Measurements from ENCODE around the gene HSPA9.

Gene HSPA9

DNA sequence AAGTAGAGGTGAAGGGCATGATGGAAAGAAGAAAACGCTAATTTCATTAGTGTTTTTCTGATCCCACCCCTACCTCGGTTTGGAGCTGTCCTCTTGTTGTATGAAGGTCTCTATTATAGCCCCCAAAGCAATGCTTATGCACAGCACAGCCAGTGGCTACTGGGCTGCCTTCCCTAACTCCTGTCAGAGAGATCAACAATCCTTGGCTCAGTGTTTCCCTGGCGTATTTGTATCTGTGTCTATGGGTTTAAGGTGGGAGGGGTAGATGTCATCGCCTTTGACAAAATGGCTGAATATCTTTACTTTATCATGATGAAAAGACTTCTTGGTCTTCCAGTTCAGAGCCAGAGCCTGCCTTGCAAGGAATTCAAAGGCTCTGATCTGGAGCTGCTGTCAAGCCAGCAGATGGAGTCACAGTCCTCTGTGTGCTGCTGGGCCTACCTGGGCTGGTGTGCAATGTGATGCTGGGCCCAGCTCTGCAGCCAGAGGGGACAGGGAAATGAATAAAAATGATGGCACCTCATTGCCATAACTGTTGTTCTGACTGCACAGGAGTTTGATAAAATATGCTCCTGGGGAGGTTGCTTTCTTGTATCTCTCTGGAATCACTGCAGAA is 20.1 kb upstream of the HSPA9 start:
- TF ChIP-seq, protein P1, sequence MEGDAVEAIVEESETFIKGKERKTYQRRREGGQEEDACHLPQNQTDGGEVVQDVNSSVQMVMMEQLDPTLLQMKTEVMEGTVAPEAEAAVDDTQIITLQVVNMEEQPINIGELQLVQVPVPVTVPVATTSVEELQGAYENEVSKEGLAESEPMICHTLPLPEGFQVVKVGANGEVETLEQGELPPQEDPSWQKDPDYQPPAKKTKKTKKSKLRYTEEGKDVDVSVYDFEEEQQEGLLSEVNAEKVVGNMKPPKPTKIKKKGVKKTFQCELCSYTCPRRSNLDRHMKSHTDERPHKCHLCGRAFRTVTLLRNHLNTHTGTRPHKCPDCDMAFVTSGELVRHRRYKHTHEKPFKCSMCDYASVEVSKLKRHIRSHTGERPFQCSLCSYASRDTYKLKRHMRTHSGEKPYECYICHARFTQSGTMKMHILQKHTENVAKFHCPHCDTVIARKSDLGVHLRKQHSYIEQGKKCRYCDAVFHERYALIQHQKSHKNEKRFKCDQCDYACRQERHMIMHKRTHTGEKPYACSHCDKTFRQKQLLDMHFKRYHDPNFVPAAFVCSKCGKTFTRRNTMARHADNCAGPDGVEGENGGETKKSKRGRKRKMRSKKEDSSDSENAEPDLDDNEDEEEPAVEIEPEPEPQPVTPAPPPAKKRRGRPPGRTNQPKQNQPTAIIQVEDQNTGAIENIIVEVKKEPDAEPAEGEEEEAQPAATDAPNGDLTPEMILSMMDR (IDR thresholded peaks at IDR 0.05; ENCODE audit: low read depth, low read length): peak; percentile 26
- in situ Hi-C loops (cut with HindIII; ENCODE audit: low sequenced_read_pairs): no loop called here
- no peak overlapping the region for H3K4me3 ChIP-seq (ENCODE audit: low read depth, low read length)
- no peak for DNase-seq (ENCODE audit: low read depth, low spot score)

DNA sequence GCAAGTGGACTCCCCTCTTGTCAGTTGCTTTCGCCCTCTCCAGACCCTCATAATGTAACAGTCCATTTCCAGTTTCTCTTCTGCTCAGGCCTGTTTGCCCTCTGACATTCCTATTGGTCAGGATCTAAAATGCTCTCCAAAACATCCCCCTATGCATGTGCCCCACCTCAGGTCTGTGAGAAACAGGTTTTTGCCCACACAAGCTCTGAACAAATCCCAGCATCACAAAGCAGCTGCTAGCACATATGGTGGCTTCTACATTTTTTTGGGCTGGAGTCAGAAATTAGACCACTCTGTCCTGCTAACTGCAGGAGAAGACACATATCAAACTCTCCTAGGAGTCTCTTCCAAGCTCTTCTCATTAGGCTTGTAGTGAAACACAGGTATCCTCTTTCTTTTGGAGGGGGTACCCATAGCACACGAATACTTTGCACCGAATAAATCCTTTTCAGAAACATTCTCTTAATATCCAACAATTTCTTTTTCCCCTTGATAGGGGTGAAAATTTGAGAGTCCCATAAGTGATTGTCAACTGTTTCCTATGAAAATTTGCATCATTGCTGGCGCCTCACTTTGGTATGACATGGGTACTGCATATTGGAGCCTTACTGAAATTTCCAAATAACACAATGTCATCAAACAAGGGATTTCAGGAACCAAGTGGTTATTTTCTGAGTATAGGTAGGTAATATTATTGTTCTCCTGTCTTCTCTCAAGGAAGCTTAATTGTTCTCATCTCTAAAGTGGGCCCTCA is 19.3 kb upstream of the HSPA9 start:
- in situ Hi-C loops (cut with HindIII; ENCODE audit: low sequenced_read_pairs): no loop called here
- no peak for DNase-seq (ENCODE audit: low read depth, low spot score)
- H3K4me3 ChIP-seq (ENCODE audit: low read depth, low read length): no peak overlapping the region
- TF ChIP-seq, protein P1 (IDR thresholded peaks at IDR 0.05; ENCODE audit: low read depth, low read length): peak; percentile 44

DNA sequence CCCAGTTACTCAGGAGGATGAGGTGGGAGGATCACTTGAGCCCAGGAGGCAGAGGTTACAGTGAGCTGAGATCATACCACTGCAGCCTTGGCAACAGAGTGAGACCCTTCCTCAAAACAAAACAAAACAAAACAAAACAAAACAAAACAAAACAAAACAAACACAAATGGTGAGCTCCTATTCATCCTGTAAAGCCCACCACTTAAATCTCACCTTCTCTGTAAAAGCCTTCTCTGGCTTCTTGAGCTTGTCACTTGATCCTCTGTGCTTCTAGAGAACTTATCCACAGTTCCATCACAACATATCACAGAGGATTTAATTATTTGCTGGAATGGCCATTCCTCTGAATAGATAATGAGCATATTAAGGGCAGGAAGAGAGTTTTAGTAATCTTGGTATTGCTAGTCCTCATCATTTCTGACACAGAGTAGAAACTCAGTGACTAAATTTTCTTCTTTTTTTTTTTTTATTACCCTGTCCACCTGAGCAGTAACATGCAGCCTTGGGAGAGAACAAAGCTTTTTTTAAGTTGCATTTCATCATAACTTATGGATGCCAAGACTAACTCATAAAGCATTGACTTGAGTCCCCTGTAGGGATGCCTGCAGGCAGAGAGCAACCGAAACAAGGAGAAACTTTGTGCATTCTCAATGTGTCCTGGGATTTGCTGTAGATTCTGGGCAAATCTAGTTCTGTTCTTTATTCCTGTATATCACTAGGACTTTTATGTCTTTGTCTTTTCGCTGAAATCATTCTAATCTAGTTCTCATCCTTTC is 13.0 kb upstream of the HSPA9 start:
- no peak for DNase-seq (ENCODE audit: low read depth, low spot score)
- TF ChIP-seq, protein P1 (IDR thresholded peaks at IDR 0.05; ENCODE audit: low read depth, low read length): no peak
- no peak overlapping the region for H3K4me3 ChIP-seq (ENCODE audit: low read depth, low read length)
- in situ Hi-C loops (cut with HindIII; ENCODE audit: low sequenced_read_pairs): no loop called here

DNA sequence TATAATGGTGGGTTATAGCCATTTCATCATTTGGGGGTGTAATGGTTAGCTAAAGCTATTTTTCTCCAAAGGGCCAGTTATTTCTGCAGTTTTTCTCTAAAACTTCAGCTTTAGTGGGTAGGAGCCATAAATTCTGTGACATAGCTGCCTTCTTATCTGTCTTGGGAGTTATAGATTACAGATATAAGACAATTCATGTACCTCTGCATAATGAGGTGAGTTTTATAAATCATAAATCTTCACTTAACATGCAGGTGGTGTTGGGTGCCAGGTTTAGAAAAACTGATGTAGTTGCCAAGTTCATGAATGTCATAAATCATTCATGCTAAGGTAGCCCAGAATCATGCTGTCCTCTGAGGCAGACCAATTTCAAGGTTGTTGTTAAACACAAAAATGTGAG is 10.0 kb upstream of the HSPA9 start:
- TF ChIP-seq, protein P1 (IDR thresholded peaks at IDR 0.05; ENCODE audit: low read depth, low read length): no peak
- in situ Hi-C loops (cut with HindIII; ENCODE audit: low sequenced_read_pairs): no loop called here
- H3K4me3 ChIP-seq (ENCODE audit: low read depth, low read length): no peak overlapping the region
- DNase-seq (ENCODE audit: low read depth, low spot score): no peak

DNA sequence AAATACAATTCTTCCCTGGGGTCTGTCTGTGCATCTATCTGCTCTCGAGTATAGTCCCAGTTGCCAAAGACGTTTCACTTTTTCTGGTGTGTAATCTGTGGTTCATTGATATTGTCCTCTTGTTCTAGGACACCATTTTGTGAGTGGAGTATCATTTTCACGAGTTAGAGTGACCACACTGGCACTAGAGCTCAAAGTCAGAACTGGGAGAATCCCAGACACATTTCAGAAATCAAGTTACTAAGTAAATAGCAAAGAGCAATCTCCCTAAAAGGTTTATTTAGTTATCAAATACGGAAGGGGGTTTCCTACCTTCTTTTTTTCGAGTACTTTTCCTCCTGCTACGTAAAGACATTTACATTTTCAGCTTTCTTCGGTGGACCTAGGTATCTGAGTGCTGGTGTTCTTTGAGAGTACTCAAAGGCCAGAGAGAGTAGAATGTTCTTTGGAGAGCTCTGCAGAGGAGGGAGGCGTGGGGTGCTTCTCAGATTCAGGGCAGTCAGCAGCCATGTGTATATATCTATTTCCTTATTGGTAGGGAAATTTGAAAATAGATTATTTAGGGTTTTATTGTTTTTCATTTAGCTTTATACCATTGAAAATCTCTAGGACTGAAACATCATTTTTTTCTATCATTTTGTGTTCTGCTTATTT is 8.9 kb upstream of the HSPA9 start:
- no peak overlapping the region for H3K4me3 ChIP-seq (ENCODE audit: low read depth, low read length)
- TF ChIP-seq, protein P1 (IDR thresholded peaks at IDR 0.05; ENCODE audit: low read depth, low read length): no peak
- in situ Hi-C loops (cut with HindIII; ENCODE audit: low sequenced_read_pairs): no loop called here
- no peak for DNase-seq (ENCODE audit: low read depth, low spot score)

DNA sequence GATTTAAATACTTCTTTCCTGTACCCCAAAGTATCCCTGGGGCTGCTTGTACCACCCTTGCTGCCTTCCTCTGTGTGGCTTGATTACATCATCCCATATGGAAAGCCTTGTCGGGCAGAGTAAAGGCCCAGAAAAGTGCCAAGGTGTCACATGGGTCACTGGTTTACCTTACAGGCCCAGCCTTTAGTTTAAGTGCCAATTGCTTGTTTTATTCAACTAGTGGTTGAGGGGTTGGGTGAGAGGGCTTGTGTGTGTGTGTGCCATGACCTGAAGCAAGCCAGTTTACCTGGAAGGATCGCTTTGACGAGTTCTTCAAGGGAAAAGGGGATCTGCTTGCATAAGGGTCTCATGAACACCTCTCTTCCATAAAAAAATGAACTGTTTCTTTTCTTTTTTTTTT is 7.8 kb upstream of the HSPA9 start:
- in situ Hi-C loops (cut with HindIII; ENCODE audit: low sequenced_read_pairs): no loop called here
- DNase-seq (ENCODE audit: low read depth, low spot score): no peak
- H3K4me3 ChIP-seq (ENCODE audit: low read depth, low read length): no peak overlapping the region
- TF ChIP-seq, protein P1 (IDR thresholded peaks at IDR 0.05; ENCODE audit: low read depth, low read length): no peak
